Transverse colon (tissue), 4 donors: ENCODE results near the gene ZSWIM1. TPM values are rescaled to one million over a fixed set of nuclear protein-coding genes. Genes with fewer than 3 reads are reported as not detected.

Experiments used
- DNase-seq: peaks from one replicate; pipeline ENCODE4 v3.0.0-alpha.2; 2019
- H3K27ac ChIP-seq, 4 donors: fragments of 200-600 bp; sonication (generic); 2 replicates each; pipeline ENCODE4 v1.5.1; 2016 to 2018; ENCODE audit warnings: inconsistent platforms in 4 of 4
- H3K27me3 ChIP-seq: fragments of 200-600 bp; sonication (generic); 2 replicates; pipeline ENCODE4 v1.5.1; 2017; ENCODE audit warnings: inconsistent platforms
- H3K36me3 ChIP-seq, 4 donors: fragments of 200-600 bp; sonication (generic); 2 replicates each; pipeline ENCODE4 v1.5.1; 2017 to 2019; ENCODE audit warnings: inconsistent platforms in 4 of 4
- H3K4me1 ChIP-seq, 4 donors: fragments of 200-600 bp; sonication (generic); 2 replicates each; pipeline ENCODE4 v1.5.1; 2017 to 2020; ENCODE audit warnings: inconsistent platforms in 4 of 4
- H3K4me3 ChIP-seq, 4 donors: fragments of 200-600 bp; sonication (generic); 1 replicate in 1 of 4; 2 replicates in 3 of 4; pipeline versions ENCODE4 v1.5.1 to v1.6.1; 2017 to 2019; ENCODE audit warnings: inconsistent platforms in 4 of 4
- H3K9me3 ChIP-seq, 2 donors: fragments of 200-600 bp; sonication (generic); 2 replicates each; pipeline ENCODE4 v1.5.1; 2017 to 2019; ENCODE audit warnings: inconsistent platforms in 2 of 2
- CTCF ChIP-seq, 5 experiments: fragments of 200-600 bp in 3 of 5; fragments of 450-650 bp in 2 of 5; sonication (generic) in 3 of 5; IDR thresholded peaks; 1 replicate in 2 of 5; 2 replicates in 3 of 5; pipeline ENCODE4 v1.5.1; 2016 to 2017; ENCODE audit warnings: antibody characterized with exemption in 5 of 5, inconsistent platforms in 3 of 5, mild to moderate bottlenecking in 2 of 5, moderate library complexity in 1 of 5
- EP300 ChIP-seq: sonication (generic); formaldehyde crosslinking; IDR thresholded peaks from one replicate; pipeline ENCODE4 v1.6.1; 2017; ENCODE audit warnings: antibody characterized with exemption, low read depth
- POLR2A ChIP-seq: fragments of 450-650 bp; IDR thresholded peaks from one replicate; pipeline ENCODE4 v1.6.1; 2016; ENCODE audit warnings: antibody characterized with exemption, mild to moderate bottlenecking, moderate library complexity
- POLR2AphosphoS5 ChIP-seq, 3 donors: sonication (generic); formaldehyde crosslinking; IDR thresholded peaks; one replicate each; pipeline ENCODE4 v1.6.1; 2016; ENCODE audit warnings: antibody characterized with exemption in 3 of 3
- WGBS, 2 donors: methylation state at CpG; one replicate each; pipeline ENCODE4 v1.1.5; 2018; ENCODE audit warnings: low coverage in 1 of 2; 5-methylcytosine and 5-hydroxymethylcytosine counted together
- in situ Hi-C, 4 donors: fragments of 200-750 bp; cut with MboI; loops; one replicate each; pipeline versions ENCODE4 v1.15.0 to v1.15.1; 2017; ENCODE audit warnings: low sequenced_read_pairs in 3 of 4, low pct_ligation_motif_present in 1 of 4, low pct_unique_long_range_greater_than_20kb in 1 of 4
- intact Hi-C: fragments of 100-400 bp; cut with DNase I; formaldehyde crosslinking; loops from one replicate; pipeline ENCODE4 v1.15.1; 2023; ENCODE audit warnings: low total_unique reads
- total RNA-seq, 4 donors: library from RNA; depleted of rRNA; stranded (reverse); fragments of >200 nt; gene quantifications; one replicate each; pipeline ENCODE4 v1.1.0, GENCODE V29; 2016

ZSWIM1 gene
- total RNA-seq, 4 donors from 2014 or later: 11.0 to 82.6 (median 16.0) TPM

DNA sequence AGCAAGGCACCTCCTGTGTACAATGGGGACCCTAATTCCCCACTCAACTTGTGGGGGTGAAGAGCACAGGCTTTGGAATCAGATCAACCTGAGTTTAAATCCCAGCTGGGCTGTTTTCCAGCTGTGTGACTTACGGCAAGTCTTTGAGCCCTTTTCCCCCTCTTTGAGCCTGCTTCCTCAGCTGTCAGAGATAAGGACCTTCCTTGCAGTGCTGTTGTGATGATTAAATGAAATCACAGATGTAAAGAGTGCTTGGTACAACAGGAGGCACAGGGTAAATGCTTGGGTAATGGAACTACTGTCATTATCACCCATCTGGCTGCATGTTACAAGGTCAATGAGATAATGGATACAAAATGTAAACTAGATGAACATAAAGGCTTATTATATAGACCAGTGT, 44.2 kb upstream of the ZSWIM1 start:
- WGBS, 2 donors: 20 to 42% methylated on average over 1 of the region's 1 CpG
- H3K27ac ChIP-seq: peak overlapping the region in 1 of 4 donors; percentile 98
- in situ Hi-C loops: no loop called here

GRCh38 chr20:45840700-45841198, 40.3 kb upstream of the ZSWIM1 start:
- in situ Hi-C loops (no loop called here), intact Hi-C loops (no loop called here)
- Histone ChIP-seq H3K27me3 (no peaks in the 10 kb centered on the region), H3K4me1 (peaks cover 4 to 30% (median 11%) of the 10 kb centered on the region in 4 donors), H3K9me3 (no peaks in the 10 kb centered on the region), H3K4me3 (no peak overlapping the region), H3K27ac (peak overlapping the region in 1 of 4 donors; percentile 70), H3K36me3 (peaks cover 0 to 14% (median 5%) of the 10 kb centered on the region in 4 donors)
- no peak for DNase-seq
- no peak for TF ChIP-seq EP300
- no peak for TF ChIP-seq POLR2AphosphoS5 (IDR thresholded peaks at IDR 0.05)
- no peak for TF ChIP-seq CTCF (IDR thresholded peaks at IDR 0.05)
- TF ChIP-seq POLR2A: no peak
- WGBS, 2 donors: 95% methylated on average over 21 of the region's 25 CpGs; no CpG with 5 or more reads in 1 of the 2 donors

More for the DNA sequence above, 44.2 kb upstream of the ZSWIM1 start:
- no peaks in the 10 kb centered on the region for H3K27me3 ChIP-seq
- H3K4me1 ChIP-seq: peaks cover 22 to 44% (median 28%) of the 10 kb centered on the region in 4 donors
- no peak for TF ChIP-seq POLR2AphosphoS5 (IDR thresholded peaks at IDR 0.05)
- TF ChIP-seq POLR2A: no peak
- no peak for TF ChIP-seq CTCF (IDR thresholded peaks at IDR 0.05)
- TF ChIP-seq EP300: no peak
- no peak overlapping the region for H3K4me3 ChIP-seq
- intact Hi-C loops: no loop called here
- DNase-seq: no peak
- no peaks in the 10 kb centered on the region for H3K36me3 ChIP-seq
- H3K9me3 ChIP-seq: no peaks in the 10 kb centered on the region

GRCh38 chr20:45841407-45842129, 39.5 kb upstream of the ZSWIM1 start:
- H3K27me3 ChIP-seq: no peaks in the 10 kb centered on the region
- in situ Hi-C loops (no loop called here), intact Hi-C loops (no loop called here)
- peaks cover 0 to 22% (median 5%) of the 10 kb centered on the region in 4 donors for H3K36me3 ChIP-seq
- 95% methylated on average over 10 of the region's 10 CpGs; no CpG with 5 or more reads in 1 of the 2 donors for WGBS, 2 donors
- H3K27ac ChIP-seq: peak overlapping the region; percentile 39 to 70 (median 61)
- no peak overlapping the region for H3K4me3 ChIP-seq
- TF ChIP-seq POLR2A: no peak
- peaks cover 4 to 26% (median 10%) of the 10 kb centered on the region in 4 donors for H3K4me1 ChIP-seq
- no peak for DNase-seq
- no peaks in the 10 kb centered on the region for H3K9me3 ChIP-seq

GRCh38 chr20:45842169-45842812, 38.7 kb upstream of the ZSWIM1 start:
- Histone ChIP-seq H3K27ac (peak overlapping the region; percentile 39 to 70 (median 61)), H3K27me3 (no peaks in the 10 kb centered on the region), H3K4me3 (no peak overlapping the region), H3K4me1 (peaks cover 4 to 19% (median 6%) of the 10 kb centered on the region in 4 donors), H3K36me3 (peaks cover 0 to 22% (median 5%) of the 10 kb centered on the region in 4 donors), H3K9me3 (no peaks in the 10 kb centered on the region)
- DNase-seq: peak; percentile 32
- intact Hi-C loops (no loop called here), in situ Hi-C loops (no loop called here)
- TF ChIP-seq POLR2AphosphoS5 (IDR thresholded peaks at IDR 0.05) (peak in 2 of 3 donors; percentile 38 to 44), EP300 (no peak)
- 46% methylated on average over 5 of the region's 5 CpGs; no CpG with 5 or more reads in 1 of the 2 donors for WGBS, 2 donors

DNA sequence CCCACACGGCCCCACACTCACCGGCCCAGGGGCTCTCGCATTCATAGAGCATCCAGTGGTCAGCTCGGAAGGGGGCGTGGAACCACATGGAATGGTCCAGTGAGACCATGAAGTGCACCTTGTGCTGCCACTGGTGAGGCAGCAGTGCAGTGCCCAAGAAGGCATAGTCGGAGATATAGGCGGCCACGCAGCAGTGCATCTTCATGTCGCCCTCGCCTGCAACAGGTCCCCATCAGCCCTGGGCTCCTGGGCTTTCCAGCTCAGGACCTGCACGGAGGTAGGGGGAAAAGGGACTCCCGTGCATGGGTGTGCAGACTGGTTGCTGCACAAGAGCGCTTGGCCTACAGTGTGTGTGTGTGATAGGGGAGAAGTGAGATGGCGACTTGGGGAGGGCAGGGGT, 37.5 kb upstream of the ZSWIM1 start:
- Histone ChIP-seq H3K36me3 (peaks cover 0 to 22% (median 7%) of the 10 kb centered on the region in 4 donors), H3K4me1 (peaks cover 4 to 19% (median 6%) of the 10 kb centered on the region in 4 donors), H3K27ac (peak overlapping the region; percentile 39 to 70 (median 61)), H3K27me3 (no peaks in the 10 kb centered on the region), H3K9me3 (no peaks in the 10 kb centered on the region), H3K4me3 (no peak overlapping the region)
- in situ Hi-C loops: no loop called here
- DNase-seq: no peak
- intact Hi-C loops: no loop called here
- TF ChIP-seq CTCF (IDR thresholded peaks at IDR 0.05) (no peak), POLR2A (no peak), EP300 (no peak), POLR2AphosphoS5 (IDR thresholded peaks at IDR 0.05) (no peak)
- WGBS, 2 donors: 87 to 98% methylated on average over 3 to 14 of the region's 14 CpGs
